ENCODE data around the gene DYNC1H1. TPM values are rescaled to one million over a fixed set of nuclear protein-coding genes. Genes with fewer than 3 reads are reported as not detected.

The DYNC1H1 gene
- total and polyA plus RNA-seq, 2 experiments from 2014 or later, result 179 to 635 TPM

- no peak overlapping the region for H3K4me3 ChIP-seq
- H3K4me1 Mint-ChIP-seq, result no peaks in the 10 kb centered on the region; the same call in 2 of the 3 replicates
- H3K36me3 Mint-ChIP-seq (ENCODE audit: low read depth), result peaks cover 4% of the 10 kb centered on the region; the same call in 2 of the 3 replicates
- H3K27me3 ChIP-seq (ENCODE audit: insufficient read depth), result no peaks in the 10 kb centered on the region
- 0 out of 2 replicates have a peak, but pooled peaks cover 7% of the 10 kb centered on the region for H4K20me1 ChIP-seq (replicated peaks; ENCODE audit: insufficient read depth)
- no peaks in the 10 kb centered on the region for H3K79me2 ChIP-seq (replicated peaks; ENCODE audit: insufficient read depth)
- DNase-seq (ENCODE audit: low spot score), result no peak
- H3K27me3 Mint-ChIP-seq (ENCODE audit: insufficient read depth, low read depth, poor library complexity), result no peaks in the 10 kb centered on the region
- ATAC-seq, result no peak
- H3K9me3 Mint-ChIP-seq, result no peaks in the 10 kb centered on the region
- no peaks in the 10 kb centered on the region for H3K9me2 ChIP-seq (ENCODE audit: insufficient read depth)
- H3K4me1 ChIP-seq (ENCODE audit: insufficient read depth), result no peaks in the 10 kb centered on the region
- H3K4me3 Mint-ChIP-seq, result no peak overlapping the region
- no peak overlapping the region for H3K4me2 ChIP-seq
- H3K27ac ChIP-seq (ENCODE audit: low read depth), result no peak overlapping the region
- TF ChIP-seq REST (IDR thresholded peaks at IDR 0.05; ENCODE audit: unreplicated experiment) (no peak), JUNB (IDR thresholded peaks at IDR 0.05; ENCODE audit: unreplicated experiment) (no peak), ZNF114 (CRISPR knock-in tag; IDR thresholded peaks at IDR 0.05) (no peak), EZH2phosphoT487 (IDR thresholded peaks at IDR 0.05; ENCODE audit: unreplicated experiment) (no peak), NANOG (IDR thresholded peaks at IDR 0.05; ENCODE audit: borderline replicate concordance) (no peak), POLR2AphosphoS5 (IDR thresholded peaks at IDR 0.05; ENCODE audit: low read depth) (no peak), STAT1 (IDR thresholded peaks at IDR 0.05; ENCODE audit: unreplicated experiment) (no peak), ZNF462 (CRISPR knock-in tag; IDR thresholded peaks at IDR 0.05) (no peak), CREB1 (CRISPR knock-in tag; IDR thresholded peaks at IDR 0.05; ENCODE audit: low read depth) (no peak), ZNF331 (CRISPR knock-in tag; IDR thresholded peaks at IDR 0.05; ENCODE audit: low read depth) (no peak), EZH2 (IDR thresholded peaks at IDR 0.05; ENCODE audit: low read depth, unreplicated experiment) (no peak), CTCF (conservative IDR thresholded peaks at IDR 0.05; ENCODE audit: low read depth in 2 of 2) (no peak)
- TF ChIP-seq, protein P1, sequence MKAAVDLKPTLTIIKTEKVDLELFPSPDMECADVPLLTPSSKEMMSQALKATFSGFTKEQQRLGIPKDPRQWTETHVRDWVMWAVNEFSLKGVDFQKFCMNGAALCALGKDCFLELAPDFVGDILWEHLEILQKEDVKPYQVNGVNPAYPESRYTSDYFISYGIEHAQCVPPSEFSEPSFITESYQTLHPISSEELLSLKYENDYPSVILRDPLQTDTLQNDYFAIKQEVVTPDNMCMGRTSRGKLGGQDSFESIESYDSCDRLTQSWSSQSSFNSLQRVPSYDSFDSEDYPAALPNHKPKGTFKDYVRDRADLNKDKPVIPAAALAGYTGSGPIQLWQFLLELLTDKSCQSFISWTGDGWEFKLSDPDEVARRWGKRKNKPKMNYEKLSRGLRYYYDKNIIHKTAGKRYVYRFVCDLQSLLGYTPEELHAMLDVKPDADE (IDR thresholded peaks at IDR 0.05), result no peak
- 0 out of 2 replicates have a peak, but pooled peaks cover 2% of the 10 kb centered on the region for H3F3A ChIP-seq (replicated peaks; ENCODE audit: low read depth)
- no peak overlapping the region for H3K27ac Mint-ChIP-seq
- no peak overlapping the region for H2AFZ ChIP-seq
- no peaks in the 10 kb centered on the region for H3K36me3 ChIP-seq (ENCODE audit: insufficient read depth)
Observed at GRCh38 chr14:101926620-101927019, 37.8 kb upstream of the DYNC1H1 start.
